ENCODE data around the gene CCL16.
A peak's percentile ranks its signal among the peaks of the same experiment; 100 is the strongest.
"Not testable (repeated sequence)": the region's sequence is repeated elsewhere in the genome, so short reads cannot be mapped to it uniquely, and the experiment has no call there.

Gene CCL16

DNA sequence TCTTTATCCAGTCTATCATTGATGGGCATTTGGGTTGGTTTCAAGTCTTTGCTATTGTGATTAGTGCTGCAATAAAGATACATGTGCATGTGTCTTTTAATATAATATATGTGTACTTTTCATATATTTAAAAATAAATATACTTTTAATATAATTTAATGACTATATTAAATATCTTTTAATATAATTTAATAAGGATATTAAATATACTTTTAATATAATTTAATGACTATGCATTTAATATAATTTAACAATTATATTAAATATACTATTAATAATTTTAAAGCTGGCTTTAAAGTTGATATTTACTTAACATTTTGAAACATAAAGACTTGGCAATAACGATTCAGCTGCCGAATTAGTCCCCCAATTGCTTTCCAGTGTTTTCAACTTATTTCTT, 35.3 kb upstream of the CCL16 start:
- no peak for DNase-seq (ENCODE audit: low read depth)
- no peak for TF ChIP-seq CTCF (IDR thresholded peaks at IDR 0.05; ENCODE audit: control insufficient read depth, insufficient read depth, low read depth, low read length, missing control alignments)

DNA sequence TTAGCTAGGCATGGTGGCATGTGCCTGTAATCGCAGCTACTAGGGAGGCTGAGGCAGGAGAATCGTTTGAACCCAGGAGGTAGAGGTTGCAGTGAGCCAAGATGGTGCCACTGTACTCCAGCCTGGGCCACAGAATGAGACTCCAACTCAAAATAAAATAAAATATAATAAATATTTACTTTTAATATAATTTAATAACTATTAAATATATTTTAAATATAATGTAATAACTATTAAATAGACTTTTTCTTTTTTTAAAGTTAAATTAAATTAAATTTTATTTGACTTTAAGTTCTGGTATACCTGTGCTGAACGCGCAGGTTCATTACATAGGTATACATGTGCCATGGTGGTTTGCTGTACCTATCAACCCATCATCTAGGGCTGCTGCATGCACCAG, 34.6 kb upstream of the CCL16 start:
- H3K4me3 ChIP-seq (ENCODE audit: control insufficient read depth, low read depth, low read length); DNase-seq (ENCODE audit: low read depth): not testable (repeated sequence)

More for the DNA sequence above, 35.3 kb upstream of the CCL16 start:
- no peak overlapping the region for H3K4me3 ChIP-seq (ENCODE audit: control insufficient read depth, low read depth, low read length)

DNA sequence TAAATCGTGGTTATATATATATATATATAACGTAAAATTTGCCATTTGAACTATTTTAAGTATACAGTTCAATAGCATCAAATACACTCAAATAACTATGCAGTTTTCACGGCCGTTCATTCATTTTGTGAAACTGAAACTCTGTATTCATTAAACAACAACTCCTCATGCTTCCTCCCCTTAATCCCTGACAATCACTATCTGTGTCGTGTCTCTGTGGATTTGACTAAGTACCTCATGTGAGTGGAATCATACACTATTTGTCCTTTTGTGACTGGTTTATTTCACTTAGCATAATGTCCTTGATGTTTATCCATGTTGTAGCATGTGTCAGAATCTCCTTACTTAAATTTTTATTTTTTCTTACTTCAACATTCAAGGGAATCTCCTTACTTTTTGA, 33.6 kb upstream of the CCL16 start:
- DNase-seq (ENCODE audit: low read depth): no peak
- TF ChIP-seq CTCF (IDR thresholded peaks at IDR 0.05; ENCODE audit: control insufficient read depth, insufficient read depth, low read depth, low read length, missing control alignments): no peak
- H3K4me3 ChIP-seq (ENCODE audit: control insufficient read depth, low read depth, low read length): no peak overlapping the region

DNA sequence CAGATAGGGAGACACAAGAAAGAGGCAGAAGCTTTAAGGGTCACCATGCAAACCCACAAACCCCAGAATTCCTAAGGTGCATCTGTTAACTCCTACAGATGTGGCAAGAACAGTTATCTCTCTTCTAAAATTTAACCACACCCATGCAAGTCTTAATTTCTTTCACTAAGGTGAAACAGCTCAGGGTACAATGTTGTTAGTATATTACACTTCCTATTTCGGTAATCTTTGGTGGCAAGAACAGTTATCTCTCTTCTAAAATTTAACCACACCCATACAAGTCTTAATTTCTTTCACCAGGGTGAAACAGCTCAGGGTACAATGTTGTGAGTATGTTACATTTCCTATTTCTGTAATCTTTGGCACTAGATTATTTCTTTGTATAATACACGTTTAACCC, 29.9 kb upstream of the CCL16 start:
- no peak overlapping the region for H3K4me3 ChIP-seq (ENCODE audit: control insufficient read depth, low read depth, low read length)
- no peak for DNase-seq (ENCODE audit: low read depth)

DNA sequence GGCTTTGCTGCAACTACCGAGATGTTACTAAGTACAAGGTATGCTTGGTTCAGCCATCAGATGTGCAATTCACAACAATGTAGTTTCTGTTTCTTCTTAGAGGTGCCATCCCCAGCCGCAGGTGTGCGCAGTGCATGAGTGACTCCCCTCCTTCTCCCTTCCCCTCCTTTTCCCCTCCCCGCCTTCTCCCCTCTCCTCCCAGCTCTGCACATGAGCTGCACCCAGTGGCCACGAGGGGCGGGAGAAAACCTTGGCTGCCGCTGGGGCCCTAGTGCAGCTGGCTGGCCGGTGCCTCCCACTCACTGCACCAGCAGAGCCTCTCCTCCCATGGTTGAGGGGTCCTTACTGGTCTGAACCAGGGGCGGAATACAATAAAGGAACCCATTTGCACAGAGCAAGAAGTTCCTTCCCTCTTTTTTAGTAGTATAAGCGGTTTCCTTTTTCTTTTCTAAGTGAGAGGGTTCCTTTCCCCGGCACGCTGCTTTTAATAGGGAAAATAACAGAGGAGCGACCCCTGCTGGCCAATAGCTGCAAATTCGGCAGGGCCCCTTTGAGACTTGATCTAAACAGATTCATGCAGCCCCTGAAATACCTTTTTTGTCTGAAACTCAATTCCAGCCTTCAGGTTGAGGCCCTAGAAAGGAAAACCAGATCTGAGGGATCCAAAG, 27.8 kb upstream of the CCL16 start:
- no peak overlapping the region for H3K4me3 ChIP-seq (ENCODE audit: control insufficient read depth, low read depth, low read length)
- TF ChIP-seq CTCF (IDR thresholded peaks at IDR 0.05; ENCODE audit: control insufficient read depth, insufficient read depth, low read depth, low read length, missing control alignments): peak; percentile 39
- no peak for DNase-seq (ENCODE audit: low read depth)

More for the DNA sequence above, 29.9 kb upstream of the CCL16 start:
- no peak for TF ChIP-seq CTCF (IDR thresholded peaks at IDR 0.05; ENCODE audit: control insufficient read depth, insufficient read depth, low read depth, low read length, missing control alignments)

- no peak overlapping the region for H3K4me3 ChIP-seq (ENCODE audit: control insufficient read depth, low read depth, low read length)
- TF ChIP-seq CTCF (IDR thresholded peaks at IDR 0.05; ENCODE audit: control insufficient read depth, insufficient read depth, low read depth, low read length, missing control alignments): no peak
- no peak for DNase-seq (ENCODE audit: low read depth)
Observed at GRCh38 chr17:36004594-36005108, 23.4 kb upstream of the CCL16 start.

GRCh38 chr17:36002631-36003030, 21.3 kb upstream of the CCL16 start:
- H3K4me3 ChIP-seq (ENCODE audit: control insufficient read depth, low read depth, low read length): no peak overlapping the region
- no peak for TF ChIP-seq CTCF (IDR thresholded peaks at IDR 0.05; ENCODE audit: control insufficient read depth, insufficient read depth, low read depth, low read length, missing control alignments)
- no peak for DNase-seq (ENCODE audit: low read depth)

Data from AG09309 (cell line).